Pancreas (tissue), 10 donors: ENCODE data around the gene MEF2B. TPM values are rescaled to one million over a fixed set of nuclear protein-coding genes. Genes with fewer than 3 reads are reported as not detected.
"Not testable (repeated sequence)": the region's sequence is repeated elsewhere in the genome, so short reads cannot be mapped to it uniquely, and the experiment has no call there.

ENCODE experiments used
- ATAC-seq, 4 donors: fragments of 200-7000 bp; cut with Tn5 transposase; one replicate each; pipeline versions ENCODE4 v1.8.0 to v1.9.1; 2020; ENCODE audit warnings: mild to moderate bottlenecking in 4 of 4, moderate library complexity in 4 of 4
- DNase-seq, 6 donors: peaks; one replicate each; pipeline ENCODE4 v3.0.0-alpha.2; 2020
- FAIRE-seq: peaks from 2 replicates; lab custom pipeline; 2012; peaks lifted over from hg19 to GRCh38; lab: Jason Lieb, UNC
- H3K27ac ChIP-seq, 4 donors: fragments of 200-600 bp; sonication (generic); 1 replicate in 3 of 4; 2 replicates in 1 of 4; pipeline versions ENCODE4 v1.5.0 to v1.8.0; 2020
- H3K27me3 ChIP-seq, 4 donors: fragments of 200-600 bp; one replicate each; pipeline ENCODE4 v1.8.0; 2021
- H3K36me3 ChIP-seq, 3 donors: fragments of 200-600 bp; sonication (generic) in 1 of 3; one replicate each; pipeline versions ENCODE4 v1.5.0 to v1.8.0; 2020 to 2021
- H3K4me1 ChIP-seq, 3 donors: fragments of 200-600 bp; one replicate each; pipeline ENCODE4 v1.8.0; 2021
- H3K4me3 ChIP-seq, 4 donors: fragments of 200-600 bp; sonication (generic) in 2 of 4; one replicate each; pipeline versions ENCODE4 v1.5.0 to v1.8.0; 2020 to 2021
- H3K9me3 ChIP-seq, 4 donors: fragments of 200-600 bp; one replicate each; pipeline ENCODE4 v1.8.0; 2021
- WGBS, 2 donors: extraction: QIAGEN DNeasy Blood & Tissue Kit; methylation state at CpG; one replicate each; pipeline ENCODE4 v1.1.7; 2013; 5-methylcytosine and 5-hydroxymethylcytosine counted together
- intact Hi-C, 3 donors: fragments of 100-400 bp; cut with DNase I; formaldehyde crosslinking; loops; one replicate each; pipeline versions ENCODE4 v1.11.1 to v1.14.2; 2022
- polyA plus RNA-seq, 2 donors: library from polyadenylated mRNA; stranded (reverse); fragments of 200-250 nt; gene quantifications; one replicate each; pipeline ENCODE4 v1.2.3, GENCODE V29; 2013
- total RNA-seq, 6 donors: library from RNA; stranded (reverse); fragmentation: NEBNext Ultra II Directional in 4 of 6; extraction: Animal tissue kit (Norgen Biotek cat#: 25700) in 4 of 6; gene quantifications; one replicate each; pipeline versions ENCODE4 v1.2.1 to v1.2.4, GENCODE V29; 2021 to 2023
- TF ChIP-seq, protein P1 (sequence below), 4 donors: fragments of 200-600 bp; sonication (generic) in 3 of 4; IDR thresholded peaks; one replicate each; pipeline versions ENCODE4 v1.5.0 to v1.8.0; 2021; ENCODE audit warnings: antibody characterized with exemption in 4 of 4
- donor health status: healthy with polysubstance abuse.
- donor health status: DM: no; HTN: no; CAD: no; lungs with moderate emphysema.
- donor health status: DM: no; HTN: no; CAD: no.
- donor health status: control.
- donor health status: control.
- donor health status: Bipolar disorder and iron deficiency.
- donor health status: DM: yes; HTN: yes; CAD: no.
- donor health status: DM: no; HTN: no; CAD: no.
- donor health status: DM: no; HTN: no; CAD: no.
- donor health status: DM: yes; HTN: yes; CAD: no.

The MEF2B gene
- total and polyA plus RNA-seq, 8 donors: 0.34 to 2.8 (median 0.98) TPM

DNA sequence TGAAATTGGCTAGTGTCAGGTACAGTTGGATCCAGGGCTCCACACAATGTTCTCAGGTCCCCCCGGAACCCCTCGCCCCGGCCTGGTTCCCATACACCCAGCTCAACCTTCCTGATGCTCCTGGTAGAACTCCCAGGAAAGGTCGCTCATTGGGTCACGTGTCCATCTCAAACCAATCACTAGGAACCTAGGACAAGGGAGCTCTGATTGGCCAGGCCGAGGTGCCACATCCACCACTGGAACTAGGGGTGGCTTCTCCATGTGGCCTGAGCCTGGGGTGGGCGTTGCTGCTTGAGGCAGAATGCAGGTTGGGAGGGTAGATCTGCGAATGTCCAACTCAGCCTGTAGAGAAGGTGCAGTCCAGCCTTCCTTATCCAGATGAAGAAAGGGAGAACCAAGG is 6.9 kb upstream of the MEF2B start:
- FAIRE-seq (no peak), DNase-seq (no peak), ATAC-seq (no peak)
- Histone ChIP-seq H3K4me1 (no peaks in the 10 kb centered on the region), H3K9me3 (no peaks in the 10 kb centered on the region), H3K4me3 (no peak overlapping the region), H3K27ac (no peak overlapping the region), H3K27me3 (no peaks in the 10 kb centered on the region), H3K36me3 (peaks cover 0 to 7% (median 0%) of the 10 kb centered on the region in 3 donors)
- WGBS, 2 donors: 85 to 92% methylated on average over 8 of the region's 8 CpGs
- intact Hi-C loops: no loop called here
- TF ChIP-seq, protein P1, sequence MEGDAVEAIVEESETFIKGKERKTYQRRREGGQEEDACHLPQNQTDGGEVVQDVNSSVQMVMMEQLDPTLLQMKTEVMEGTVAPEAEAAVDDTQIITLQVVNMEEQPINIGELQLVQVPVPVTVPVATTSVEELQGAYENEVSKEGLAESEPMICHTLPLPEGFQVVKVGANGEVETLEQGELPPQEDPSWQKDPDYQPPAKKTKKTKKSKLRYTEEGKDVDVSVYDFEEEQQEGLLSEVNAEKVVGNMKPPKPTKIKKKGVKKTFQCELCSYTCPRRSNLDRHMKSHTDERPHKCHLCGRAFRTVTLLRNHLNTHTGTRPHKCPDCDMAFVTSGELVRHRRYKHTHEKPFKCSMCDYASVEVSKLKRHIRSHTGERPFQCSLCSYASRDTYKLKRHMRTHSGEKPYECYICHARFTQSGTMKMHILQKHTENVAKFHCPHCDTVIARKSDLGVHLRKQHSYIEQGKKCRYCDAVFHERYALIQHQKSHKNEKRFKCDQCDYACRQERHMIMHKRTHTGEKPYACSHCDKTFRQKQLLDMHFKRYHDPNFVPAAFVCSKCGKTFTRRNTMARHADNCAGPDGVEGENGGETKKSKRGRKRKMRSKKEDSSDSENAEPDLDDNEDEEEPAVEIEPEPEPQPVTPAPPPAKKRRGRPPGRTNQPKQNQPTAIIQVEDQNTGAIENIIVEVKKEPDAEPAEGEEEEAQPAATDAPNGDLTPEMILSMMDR (IDR thresholded peaks at IDR 0.05): no peak

DNA sequence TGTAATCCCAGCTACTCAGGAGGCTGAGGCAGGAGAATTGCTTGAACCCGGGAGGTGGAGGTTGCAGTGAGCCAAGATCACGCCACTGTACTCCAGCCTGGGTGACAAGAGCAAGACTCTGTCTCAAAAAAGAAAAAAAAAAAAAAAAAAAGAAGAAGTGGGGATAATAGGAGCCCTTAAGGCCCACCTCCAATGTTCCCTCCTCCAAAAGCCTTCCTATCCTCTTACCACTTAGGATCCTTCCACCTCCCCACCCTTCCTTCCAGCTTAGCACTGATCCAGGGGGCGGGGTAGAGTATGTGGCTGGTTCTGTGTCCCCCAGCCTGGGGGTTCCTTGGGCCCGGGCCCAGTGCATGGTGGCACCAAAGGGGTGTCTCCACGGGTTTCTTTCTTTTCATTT is 3.2 kb upstream of the MEF2B start:
- FAIRE-seq: not testable (repeated sequence)

DNA sequence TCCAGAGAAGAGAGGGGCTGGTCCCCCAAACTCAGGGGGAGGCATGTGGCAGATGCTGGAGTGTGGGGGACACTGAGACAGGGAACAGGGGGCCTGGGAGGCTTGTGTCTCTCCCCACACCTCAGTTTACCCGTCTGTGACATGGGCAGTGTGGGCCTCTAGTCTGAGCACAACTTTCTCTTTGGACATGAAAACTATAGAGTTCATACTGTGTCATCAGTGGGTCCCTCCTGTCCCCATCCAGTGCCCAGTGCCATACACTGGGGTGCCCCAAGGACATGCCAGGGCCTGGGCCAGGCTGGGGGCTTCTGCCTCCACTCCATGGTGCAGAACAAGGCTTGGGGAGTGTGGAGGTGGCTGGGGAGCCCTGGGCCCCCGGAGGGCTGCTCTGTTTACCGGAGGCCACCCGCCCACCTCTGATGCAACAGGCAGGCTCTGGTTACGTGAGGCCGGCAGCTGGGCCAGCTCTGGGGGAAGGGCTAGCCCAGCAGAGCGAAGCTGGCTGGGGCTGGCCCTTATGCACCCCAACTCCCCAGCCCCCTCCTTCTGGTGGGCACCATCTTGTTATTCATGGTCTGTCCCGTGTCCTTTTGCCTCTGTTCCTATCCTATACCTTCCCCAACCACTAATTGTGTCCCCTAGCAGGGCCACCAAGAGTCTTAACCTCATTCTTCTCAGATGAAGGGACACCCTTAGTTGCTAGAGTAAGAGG is 1.9 kb upstream of the MEF2B start:
- WGBS, 2 donors: 49 to 69% methylated on average over 8 of the region's 8 CpGs
- no peak overlapping the region for H3K27ac ChIP-seq
- DNase-seq (no peak), ATAC-seq (no peak), FAIRE-seq (no peak)
- TF ChIP-seq, protein P1 (IDR thresholded peaks at IDR 0.05): no peak
- H3K27me3 ChIP-seq: no peaks in the 10 kb centered on the region
- H3K4me1 ChIP-seq: no peaks in the 10 kb centered on the region
- H3K4me3 ChIP-seq: no peak overlapping the region
- H3K36me3 ChIP-seq: peaks cover 0 to 4% (median 0%) of the 10 kb centered on the region in 3 donors
- intact Hi-C loops: no loop called here
- no peaks in the 10 kb centered on the region for H3K9me3 ChIP-seq

More for the DNA sequence above, 3.2 kb upstream of the MEF2B start:
- DNase-seq, H3K4me1 ChIP-seq, intact Hi-C loops, H3K27ac ChIP-seq, H3K27me3 ChIP-seq, H3K36me3 ChIP-seq, H3K4me3 ChIP-seq, H3K9me3 ChIP-seq, ATAC-seq: not testable (repeated sequence)
- 84 to 94% methylated on average over 5 of the region's 5 CpGs for WGBS, 2 donors

DNA sequence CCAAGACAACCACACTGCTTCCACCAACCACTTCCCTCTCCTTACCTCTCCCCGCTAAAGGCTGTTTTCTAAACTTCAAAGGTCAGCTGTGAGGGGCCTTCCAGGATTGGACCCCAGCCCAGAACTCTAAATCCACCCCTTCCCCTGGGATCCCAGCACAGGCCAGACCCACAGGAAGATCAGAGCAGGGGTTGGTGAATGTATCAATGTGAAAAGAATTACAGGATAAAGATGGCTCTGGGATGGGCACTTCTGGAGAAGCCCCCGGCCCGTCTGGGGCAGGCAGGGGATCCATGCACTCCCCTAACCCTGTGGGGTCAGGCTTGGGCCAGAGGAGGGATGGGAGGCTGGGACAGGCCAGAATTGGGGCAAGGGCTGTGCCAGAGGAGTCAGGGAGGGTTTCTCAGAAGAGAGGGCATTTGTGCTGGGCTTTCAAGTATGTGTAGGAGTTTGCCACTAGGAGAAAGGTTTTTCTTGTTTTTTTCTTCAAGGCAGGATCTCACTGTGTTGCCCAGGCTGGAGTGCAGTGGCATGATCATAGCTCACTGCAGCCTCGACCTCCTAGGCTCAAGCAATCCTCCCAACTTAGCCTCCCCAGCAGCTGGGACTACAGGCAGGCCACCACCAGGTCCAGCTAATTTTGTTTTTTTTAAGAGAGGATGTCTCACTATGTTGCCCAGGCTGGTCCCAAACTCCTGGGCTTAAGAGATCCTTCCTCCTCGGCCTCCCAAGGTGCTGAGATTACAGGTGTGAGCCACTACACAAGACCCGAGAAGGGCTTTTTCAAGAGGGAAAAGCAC is 1.0 kb upstream of the MEF2B start:
- WGBS, 2 donors: 84 to 88% methylated on average over 6 of the region's 6 CpGs
- Histone ChIP-seq H3K9me3 (no peaks in the 10 kb centered on the region), H3K36me3 (no peaks in the 10 kb centered on the region), H3K4me1 (no peaks in the 10 kb centered on the region), H3K4me3 (no peak overlapping the region), H3K27ac (no peak overlapping the region), H3K27me3 (no peaks in the 10 kb centered on the region)
- FAIRE-seq (no peak), DNase-seq (no peak), ATAC-seq (no peak)
- TF ChIP-seq, protein P1 (IDR thresholded peaks at IDR 0.05): no peak
- intact Hi-C loops: no loop called here

DNA sequence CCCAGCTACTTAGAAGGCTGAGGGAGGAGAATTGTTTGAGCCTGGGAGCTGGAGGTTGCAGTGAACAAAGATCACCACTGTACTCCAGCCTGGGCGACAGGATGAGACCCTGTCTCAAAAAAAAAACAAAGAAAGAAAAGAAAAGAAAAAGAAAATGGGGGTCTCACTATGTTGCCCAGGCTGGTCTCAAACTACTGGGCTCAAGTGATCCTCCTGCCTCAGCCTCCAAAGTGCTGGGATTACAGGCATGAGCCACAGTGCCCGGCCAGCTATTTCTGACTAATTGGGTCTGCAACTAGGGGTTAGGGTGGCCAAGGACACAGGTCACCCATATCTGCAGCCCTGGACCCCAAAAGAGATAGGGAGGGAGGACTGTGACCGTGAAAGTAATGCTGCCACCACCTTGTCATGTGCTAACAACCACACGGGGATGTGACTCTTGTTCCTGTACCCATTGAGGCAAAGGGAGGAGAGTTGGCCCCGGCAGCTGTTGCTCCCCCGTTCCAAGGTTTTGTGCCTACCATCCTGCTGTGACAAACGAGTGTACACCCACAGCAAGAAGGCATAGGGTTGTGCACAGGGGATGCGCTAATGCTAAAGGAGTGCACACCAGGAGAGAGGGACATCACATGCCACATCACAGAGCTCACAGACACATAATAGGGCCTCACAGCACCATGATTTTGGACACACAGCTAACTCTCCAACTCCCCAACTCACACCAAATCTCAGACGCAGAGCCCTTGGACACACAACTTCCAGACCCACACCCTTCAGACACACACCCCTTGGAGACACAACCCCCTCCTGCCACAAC is 619 bp downstream of the MEF2B start:
- no peak for FAIRE-seq
- TF ChIP-seq, protein P1 (IDR thresholded peaks at IDR 0.05): no peak
- Histone ChIP-seq H3K36me3 (no peaks in the 10 kb centered on the region), H3K4me1 (no peaks in the 10 kb centered on the region), H3K4me3 (peak overlapping the region in 1 of 4 donors; percentile 30), H3K27ac (no peak overlapping the region), H3K27me3 (no peaks in the 10 kb centered on the region), H3K9me3 (no peaks in the 10 kb centered on the region)
- WGBS, 2 donors: 69 to 76% methylated on average over 9 of the region's 9 CpGs
- no peak for ATAC-seq
- no peak for DNase-seq
- intact Hi-C loops: no loop called here
